Type B pancreatic cell (in vitro differentiated cells): Measurements from ENCODE around the gene BACH1. TPM values are rescaled to one million over a fixed set of nuclear protein-coding genes. Genes with fewer than 3 reads are reported as not detected.
"Not testable (repeated sequence)": the region's sequence is repeated elsewhere in the genome, so short reads cannot be mapped to it uniquely, and the experiment has no call there.

ENCODE experiments used
- DNase-seq: peaks from one replicate; pipeline ENCODE4 v3.0.0; 2021; ENCODE audit warnings: mixed read lengths; ENCODE audit not compliant: unreplicated experiment; ENCODE audit errors: extremely low spot score
- H3K27ac Mint-ChIP-seq: 2 replicates; pipeline ENCODE4 v1.8.0; 2021; ENCODE audit warnings: mild to moderate bottlenecking, mixed read lengths
- H3K27me3 Mint-ChIP-seq: 2 replicates; pipeline ENCODE4 v1.8.0; 2021; ENCODE audit warnings: mixed read lengths
- H3K36me3 Mint-ChIP-seq: 2 replicates; pipeline ENCODE4 v1.8.0; 2021; ENCODE audit warnings: mixed read lengths
- H3K4me1 Mint-ChIP-seq: one replicate; pipeline ENCODE4 v1.8.0; 2021; ENCODE audit warnings: mixed read lengths; ENCODE audit not compliant: unreplicated experiment
- H3K4me3 Mint-ChIP-seq: 2 replicates; pipeline ENCODE4 v1.8.0; 2021; ENCODE audit warnings: mild to moderate bottlenecking, mixed read lengths
- H3K9me3 Mint-ChIP-seq: 2 replicates; pipeline ENCODE4 v1.8.0; 2021; ENCODE audit warnings: mixed read lengths
- total RNA-seq: library from RNA; stranded (reverse); gene quantifications from 2 replicates; pipeline ENCODE4 v1.2.1, GENCODE V29; 2021; ENCODE audit warnings: low replicate concordance
- TF ChIP-seq, protein P1 (sequence below): fragments of 200-600 bp; sonication (generic); conservative IDR thresholded peaks from 2 replicates; pipeline ENCODE4 v1.5.0; 2021; ENCODE audit warnings: antibody characterized with exemption, mild to moderate bottlenecking

The BACH1 gene
- total RNA-seq, 1 donor from 2014 or later = 90.5 TPM

DNA sequence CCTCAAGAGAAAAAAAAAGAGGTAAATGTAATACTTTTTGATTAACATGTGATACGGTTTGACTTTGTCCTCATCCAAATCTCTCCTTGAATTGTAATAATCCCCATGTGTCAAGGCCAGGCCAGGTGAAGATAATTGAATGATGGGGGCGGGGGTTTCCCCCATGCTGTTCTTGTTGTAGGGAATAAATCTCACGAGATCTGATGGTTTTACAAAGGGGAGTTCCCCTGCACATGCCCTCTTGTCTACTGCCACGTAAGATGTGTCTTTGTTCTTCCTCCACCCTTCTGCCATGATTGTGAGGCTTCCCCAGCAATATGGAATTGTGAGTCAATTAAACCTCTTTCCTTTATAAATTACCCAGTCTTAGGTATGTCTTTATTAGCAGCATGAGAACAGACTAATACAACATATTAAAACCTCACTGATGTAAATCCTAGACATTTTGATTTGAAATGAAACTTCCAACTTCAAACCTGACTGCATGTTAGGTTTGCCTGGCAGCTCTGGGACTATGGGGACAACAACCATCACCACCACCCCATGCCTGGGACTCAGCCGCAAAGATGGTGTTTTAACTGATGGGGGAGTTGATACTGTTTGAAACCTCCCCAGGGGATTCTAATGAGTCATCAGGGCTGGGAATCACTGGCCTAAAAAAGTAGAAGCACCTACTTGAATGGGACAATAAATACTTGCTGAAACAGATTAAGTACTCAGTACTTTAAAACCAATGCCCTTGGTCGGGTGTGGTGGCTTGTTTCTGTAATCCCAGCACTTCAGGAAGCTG, 32.8 kb upstream of the BACH1 start:
- no peak for DNase-seq
- Mint-ChIP-seq H3K9me3 (no peaks in the 10 kb centered on the region), H3K4me1 (no peaks in the 10 kb centered on the region), H3K27me3 (no peaks in the 10 kb centered on the region), H3K27ac (no peak overlapping the region), H3K36me3 (no peaks in the 10 kb centered on the region), H3K4me3 (no peak overlapping the region)
- TF ChIP-seq, protein P1, sequence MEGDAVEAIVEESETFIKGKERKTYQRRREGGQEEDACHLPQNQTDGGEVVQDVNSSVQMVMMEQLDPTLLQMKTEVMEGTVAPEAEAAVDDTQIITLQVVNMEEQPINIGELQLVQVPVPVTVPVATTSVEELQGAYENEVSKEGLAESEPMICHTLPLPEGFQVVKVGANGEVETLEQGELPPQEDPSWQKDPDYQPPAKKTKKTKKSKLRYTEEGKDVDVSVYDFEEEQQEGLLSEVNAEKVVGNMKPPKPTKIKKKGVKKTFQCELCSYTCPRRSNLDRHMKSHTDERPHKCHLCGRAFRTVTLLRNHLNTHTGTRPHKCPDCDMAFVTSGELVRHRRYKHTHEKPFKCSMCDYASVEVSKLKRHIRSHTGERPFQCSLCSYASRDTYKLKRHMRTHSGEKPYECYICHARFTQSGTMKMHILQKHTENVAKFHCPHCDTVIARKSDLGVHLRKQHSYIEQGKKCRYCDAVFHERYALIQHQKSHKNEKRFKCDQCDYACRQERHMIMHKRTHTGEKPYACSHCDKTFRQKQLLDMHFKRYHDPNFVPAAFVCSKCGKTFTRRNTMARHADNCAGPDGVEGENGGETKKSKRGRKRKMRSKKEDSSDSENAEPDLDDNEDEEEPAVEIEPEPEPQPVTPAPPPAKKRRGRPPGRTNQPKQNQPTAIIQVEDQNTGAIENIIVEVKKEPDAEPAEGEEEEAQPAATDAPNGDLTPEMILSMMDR = no peak

DNA sequence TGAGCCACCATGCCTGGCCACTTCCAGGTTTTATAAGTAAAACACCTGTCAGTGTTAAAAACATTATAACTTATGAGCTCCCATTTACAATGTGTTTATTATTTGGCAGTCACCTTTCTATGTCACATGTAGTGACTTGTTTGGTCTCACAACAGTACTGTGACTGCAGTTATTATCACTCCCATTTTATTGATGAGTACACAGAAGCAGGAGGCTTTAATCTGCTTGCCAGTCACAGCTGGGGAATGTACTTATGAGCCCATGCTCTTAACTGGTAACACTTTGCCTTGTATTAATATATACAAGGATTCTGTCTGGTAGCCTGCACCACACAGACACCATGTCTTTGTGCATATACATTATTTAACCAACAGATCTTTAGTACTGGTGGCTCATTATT, 31.1 kb upstream of the BACH1 start:
- no peak overlapping the region for H3K4me3 Mint-ChIP-seq
- TF ChIP-seq, protein P1 = no peak

DNA sequence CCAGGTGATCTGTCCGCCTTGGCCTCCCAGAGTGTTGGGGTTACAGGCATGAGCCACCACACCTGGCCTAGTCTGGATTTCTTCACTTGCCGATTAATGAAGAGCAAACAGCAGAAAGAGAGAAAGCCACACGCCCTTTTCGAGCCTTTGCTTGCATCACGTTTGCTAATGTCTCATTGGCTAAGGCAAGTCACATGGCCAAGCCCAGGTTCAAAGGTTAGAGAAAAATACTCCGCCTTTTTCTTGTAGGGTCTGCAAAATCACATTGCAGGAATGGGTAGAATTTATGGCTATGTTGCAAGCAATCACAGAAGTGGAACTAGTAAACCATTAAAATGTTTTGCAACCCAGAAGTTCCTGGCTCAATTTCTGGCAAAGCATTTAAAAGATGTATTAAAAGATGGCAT, 26.8 kb upstream of the BACH1 start:
- TF ChIP-seq, protein P1 = no peak
- no peaks in the 10 kb centered on the region for H3K36me3 Mint-ChIP-seq
- no peaks in the 10 kb centered on the region for H3K9me3 Mint-ChIP-seq
- no peaks in the 10 kb centered on the region for H3K4me1 Mint-ChIP-seq
- H3K27ac Mint-ChIP-seq = no peak overlapping the region
- H3K4me3 Mint-ChIP-seq = no peak overlapping the region
- DNase-seq = no peak
- H3K27me3 Mint-ChIP-seq = no peaks in the 10 kb centered on the region

More for the DNA sequence above, 31.1 kb upstream of the BACH1 start:
- H3K9me3 Mint-ChIP-seq = no peaks in the 10 kb centered on the region
- H3K27ac Mint-ChIP-seq = no peak overlapping the region
- no peaks in the 10 kb centered on the region for H3K4me1 Mint-ChIP-seq
- H3K36me3 Mint-ChIP-seq = no peaks in the 10 kb centered on the region
- DNase-seq = no peak
- no peaks in the 10 kb centered on the region for H3K27me3 Mint-ChIP-seq

DNA sequence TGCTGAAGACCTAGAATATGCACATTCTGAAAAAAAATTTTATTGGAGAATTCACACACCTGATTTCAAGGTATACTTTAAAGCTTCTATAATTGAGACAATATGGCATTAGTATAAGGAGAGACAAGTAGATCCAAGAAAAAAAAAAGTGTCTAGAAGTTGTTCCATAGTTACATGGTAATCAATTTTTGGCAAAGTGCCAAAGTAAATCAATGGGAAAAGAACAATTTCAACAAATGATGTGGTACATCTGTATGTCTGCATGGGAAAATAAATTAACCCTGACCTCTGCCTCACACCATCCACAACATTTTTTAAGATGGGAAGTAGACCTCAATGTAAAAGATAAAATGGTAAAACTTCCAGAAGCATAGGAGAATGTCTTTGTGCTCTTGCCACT, 21.3 kb upstream of the BACH1 start:
- DNase-seq = no peak
- Mint-ChIP-seq H3K27me3 (no peaks in the 10 kb centered on the region), H3K27ac (no peak overlapping the region), H3K4me1 (no peaks in the 10 kb centered on the region), H3K9me3 (no peaks in the 10 kb centered on the region), H3K4me3 (no peak overlapping the region), H3K36me3 (no peaks in the 10 kb centered on the region)
- TF ChIP-seq, protein P1 = no peak

DNA sequence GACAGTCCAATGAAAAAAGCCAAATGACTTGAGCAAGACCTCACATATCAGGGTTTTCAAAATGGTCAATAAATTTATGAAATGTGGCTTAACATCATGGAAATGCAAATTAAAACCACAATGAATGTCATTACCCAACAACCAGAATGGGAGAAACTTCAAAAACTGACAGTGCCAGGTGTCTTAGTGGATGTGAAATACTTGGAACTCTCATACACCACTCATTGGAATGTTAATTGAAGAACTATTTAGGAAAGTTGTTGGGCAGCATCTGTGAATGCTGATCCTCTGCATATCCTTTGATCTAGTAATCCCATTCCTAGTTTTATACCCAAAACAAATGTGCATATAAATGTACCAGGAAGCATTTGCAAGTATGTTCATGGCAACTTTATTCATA, 19.2 kb upstream of the BACH1 start:
- H3K36me3 Mint-ChIP-seq = no peaks in the 10 kb centered on the region
- no peaks in the 10 kb centered on the region for H3K27me3 Mint-ChIP-seq
- H3K4me1 Mint-ChIP-seq = no peaks in the 10 kb centered on the region
- no peak for DNase-seq
- no peaks in the 10 kb centered on the region for H3K9me3 Mint-ChIP-seq
- TF ChIP-seq, protein P1 = no peak
- H3K4me3 Mint-ChIP-seq = no peak overlapping the region
- no peak overlapping the region for H3K27ac Mint-ChIP-seq

DNA sequence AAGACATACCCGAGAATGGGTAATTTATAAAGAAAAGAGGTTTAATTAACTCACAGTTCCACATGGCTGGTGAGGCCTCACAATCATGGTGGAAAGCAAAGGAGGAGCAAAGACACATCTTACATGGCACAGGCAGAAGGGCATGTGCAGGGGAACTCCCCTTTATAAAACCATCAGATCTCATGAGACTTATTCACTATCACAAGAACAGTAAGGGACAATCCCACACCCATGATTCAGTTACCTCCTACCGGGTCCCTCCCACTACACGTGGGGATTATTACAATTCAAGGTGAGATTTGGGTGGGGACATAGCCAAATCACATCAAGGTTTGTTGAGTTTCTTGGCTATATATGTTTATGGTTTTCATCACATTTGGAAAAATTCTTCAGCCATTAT, 16.9 kb upstream of the BACH1 start:
- not testable (repeated sequence) for DNase-seq, H3K4me3 Mint-ChIP-seq, H3K36me3 Mint-ChIP-seq, H3K27ac Mint-ChIP-seq, H3K9me3 Mint-ChIP-seq, H3K27me3 Mint-ChIP-seq, H3K4me1 Mint-ChIP-seq
